Myometrial cell (primary cell): Measurements from ENCODE around the gene CDK5R1. TPM values are rescaled to one million over a fixed set of nuclear protein-coding genes. Genes with fewer than 3 reads are reported as not detected.

Experiments used
- total RNA-seq: library from RNA; depleted of rRNA; stranded (reverse); fragments of >200 nt; gene quantifications from 2 replicates; pipeline ENCODE4 v1.2.3, GENCODE V29; 2015

CDK5R1 gene
- 0.58 and 0.89 TPM in 2 replicates for total RNA-seq

DNA sequence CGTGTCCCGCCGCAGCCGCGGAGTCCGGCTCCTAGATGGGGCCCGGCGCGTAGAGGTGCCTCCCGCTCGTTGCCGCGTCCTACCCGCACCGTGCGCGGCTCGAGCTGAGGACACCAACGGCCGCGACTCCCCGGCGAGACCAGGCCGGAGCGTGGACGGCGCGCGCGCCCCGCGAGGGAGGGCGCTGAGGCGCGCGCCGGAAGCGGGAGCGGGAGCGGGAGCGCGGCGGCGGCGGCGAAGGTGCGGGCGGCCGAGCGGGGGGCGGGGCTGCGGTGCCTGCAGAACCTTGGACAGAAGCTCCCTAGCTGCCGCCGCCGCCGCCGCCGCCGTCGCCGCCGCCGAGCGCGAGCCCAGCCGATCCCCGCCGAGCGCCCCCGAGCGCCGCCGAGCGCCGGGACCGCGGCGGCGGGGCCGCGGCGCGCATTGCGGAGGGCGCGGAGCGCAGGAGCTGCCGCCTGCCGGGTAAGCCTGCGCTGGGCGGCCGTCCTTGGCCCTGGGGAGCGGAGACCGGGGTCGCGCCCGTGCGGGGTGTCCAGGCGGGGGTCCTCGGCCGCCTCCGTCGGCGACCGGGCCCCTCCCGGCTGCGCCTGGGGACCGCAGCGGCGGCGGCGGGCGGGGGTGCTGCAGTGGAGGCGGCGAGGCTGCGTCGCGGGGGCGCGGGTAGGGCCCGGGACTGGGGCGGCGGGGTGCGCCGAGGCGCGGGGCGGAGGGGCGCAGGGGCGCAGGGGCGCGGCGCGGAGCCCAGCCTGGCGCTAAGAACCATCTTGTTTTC lies at the start of gene CDK5R1:
Gene CDK5R1 (plus strand): TSS at position 293 of the 772 bp plus-strand sequence. CDS start 628 bp downstream, outside the sequence.

GRCh38 chr17:32444301-32445073 lies 42.3 kb upstream of the CDK5R1 start, which contains the start of gene PSMD11:
TSS of gene PSMD11 (plus strand) at chr17:32444510. CDS start at chr17:32444524, 14 bp downstream.

Other genes starting within 250 kb of the CDK5R1 start
- under 0.01 TPM in 1 of 2 replicates, not detected in the other for gene RHBDL3, start 221.2 kb upstream of the CDK5R1 start, total RNA-seq
- gene C17orf75, start 144.8 kb upstream of the CDK5R1 start, total RNA-seq: 14.0 and 18.7 TPM in 2 replicates
- gene ZNF207, start 136.8 kb upstream of the CDK5R1 start, total RNA-seq: 96.6 and 100 TPM in 2 replicates
- gene PSMD11, start 42.5 kb upstream of the CDK5R1 start, total RNA-seq: 73.8 and 79.6 TPM in 2 replicates